Nephron (organoid): Measurements from ENCODE around the gene ZBTB48.

Experiments used
- H3K27ac Mint-ChIP-seq, 3 experiments: 2 replicates each; pipeline ENCODE4 v1.8.0; 2020; ENCODE audit warnings: mixed read lengths in 3 of 3, mild to moderate bottlenecking in 2 of 3, moderate library complexity in 1 of 3
- H3K27me3 Mint-ChIP-seq: 2 replicates; pipeline ENCODE4 v1.8.0; 2021; ENCODE audit warnings: low read depth, mild to moderate bottlenecking, moderate library complexity, mixed read lengths
- H3K36me3 Mint-ChIP-seq: 2 replicates; pipeline ENCODE4 v1.8.0; 2020; ENCODE audit warnings: low read depth, mixed read lengths
- H3K4me1 Mint-ChIP-seq: 2 replicates; pipeline ENCODE4 v1.8.0; 2020; ENCODE audit warnings: mixed read lengths
- H3K4me3 Mint-ChIP-seq, 3 experiments: 2 replicates each; pipeline ENCODE4 v1.8.0; 2020; ENCODE audit warnings: mild to moderate bottlenecking in 3 of 3, mixed read lengths in 3 of 3, moderate library complexity in 2 of 3
- H3K9me3 Mint-ChIP-seq: 2 replicates; pipeline ENCODE4 v1.8.0; 2020; ENCODE audit warnings: mixed read lengths
- TF ChIP-seq, protein P1 (sequence below), 3 experiments: fragments of 200-600 bp; sonication (generic); IDR thresholded peaks; one replicate each; pipeline ENCODE4 v1.5.0; 2021; ENCODE audit warnings: antibody characterized with exemption in 3 of 3; ENCODE audit not compliant: unreplicated experiment in 3 of 3

ZBTB48 gene

DNA sequence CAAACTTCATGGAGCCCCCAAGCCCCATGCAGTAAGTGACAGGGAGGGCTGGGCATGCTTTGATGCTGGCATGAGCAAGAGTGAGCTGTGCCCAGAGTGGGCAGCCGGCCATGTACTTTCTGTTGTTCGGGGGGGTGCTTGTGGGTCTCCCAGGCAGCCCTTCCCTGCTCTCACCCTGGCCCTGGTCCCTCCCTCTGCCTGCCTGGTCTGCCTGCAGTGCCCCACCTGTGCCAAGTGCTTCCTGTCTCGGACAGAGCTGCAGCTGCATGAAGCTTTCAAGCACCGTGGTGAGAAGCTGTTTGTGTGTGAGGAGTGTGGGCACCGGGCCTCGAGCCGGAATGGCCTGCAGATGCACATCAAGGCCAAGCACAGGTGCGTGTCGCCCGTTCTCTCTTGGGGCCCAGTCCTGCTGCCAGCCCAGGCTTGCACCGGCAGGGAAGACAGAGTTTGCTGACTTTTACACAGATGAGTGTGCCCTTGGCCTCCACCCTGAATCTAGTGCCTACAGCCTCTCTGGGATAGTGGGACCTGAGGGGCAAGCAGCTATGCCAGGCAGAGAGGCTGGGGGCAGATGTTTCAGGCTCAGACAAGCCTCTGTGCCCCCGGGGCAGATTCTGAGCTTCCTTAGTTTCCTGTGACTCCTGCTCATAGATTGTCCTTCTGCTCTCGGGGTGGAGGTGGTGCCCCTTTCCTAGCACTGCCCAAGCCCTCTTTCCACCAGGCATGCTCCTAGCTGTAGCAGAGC, 7.6 kb downstream of the ZBTB48 start:
- H3K27ac Mint-ChIP-seq, result no peak overlapping the region
- H3K9me3 Mint-ChIP-seq, result no peaks in the 10 kb centered on the region
- TF ChIP-seq, protein P1, sequence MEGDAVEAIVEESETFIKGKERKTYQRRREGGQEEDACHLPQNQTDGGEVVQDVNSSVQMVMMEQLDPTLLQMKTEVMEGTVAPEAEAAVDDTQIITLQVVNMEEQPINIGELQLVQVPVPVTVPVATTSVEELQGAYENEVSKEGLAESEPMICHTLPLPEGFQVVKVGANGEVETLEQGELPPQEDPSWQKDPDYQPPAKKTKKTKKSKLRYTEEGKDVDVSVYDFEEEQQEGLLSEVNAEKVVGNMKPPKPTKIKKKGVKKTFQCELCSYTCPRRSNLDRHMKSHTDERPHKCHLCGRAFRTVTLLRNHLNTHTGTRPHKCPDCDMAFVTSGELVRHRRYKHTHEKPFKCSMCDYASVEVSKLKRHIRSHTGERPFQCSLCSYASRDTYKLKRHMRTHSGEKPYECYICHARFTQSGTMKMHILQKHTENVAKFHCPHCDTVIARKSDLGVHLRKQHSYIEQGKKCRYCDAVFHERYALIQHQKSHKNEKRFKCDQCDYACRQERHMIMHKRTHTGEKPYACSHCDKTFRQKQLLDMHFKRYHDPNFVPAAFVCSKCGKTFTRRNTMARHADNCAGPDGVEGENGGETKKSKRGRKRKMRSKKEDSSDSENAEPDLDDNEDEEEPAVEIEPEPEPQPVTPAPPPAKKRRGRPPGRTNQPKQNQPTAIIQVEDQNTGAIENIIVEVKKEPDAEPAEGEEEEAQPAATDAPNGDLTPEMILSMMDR (IDR thresholded peaks at IDR 0.05; ENCODE audit: unreplicated experiment in 3 of 3), result no peak
- no peaks in the 10 kb centered on the region for H3K27me3 Mint-ChIP-seq
- H3K36me3 Mint-ChIP-seq, result peaks cover 4% of the 10 kb centered on the region
- peaks cover 2% of the 10 kb centered on the region for H3K4me1 Mint-ChIP-seq
- no peak overlapping the region for H3K4me3 Mint-ChIP-seq

DNA sequence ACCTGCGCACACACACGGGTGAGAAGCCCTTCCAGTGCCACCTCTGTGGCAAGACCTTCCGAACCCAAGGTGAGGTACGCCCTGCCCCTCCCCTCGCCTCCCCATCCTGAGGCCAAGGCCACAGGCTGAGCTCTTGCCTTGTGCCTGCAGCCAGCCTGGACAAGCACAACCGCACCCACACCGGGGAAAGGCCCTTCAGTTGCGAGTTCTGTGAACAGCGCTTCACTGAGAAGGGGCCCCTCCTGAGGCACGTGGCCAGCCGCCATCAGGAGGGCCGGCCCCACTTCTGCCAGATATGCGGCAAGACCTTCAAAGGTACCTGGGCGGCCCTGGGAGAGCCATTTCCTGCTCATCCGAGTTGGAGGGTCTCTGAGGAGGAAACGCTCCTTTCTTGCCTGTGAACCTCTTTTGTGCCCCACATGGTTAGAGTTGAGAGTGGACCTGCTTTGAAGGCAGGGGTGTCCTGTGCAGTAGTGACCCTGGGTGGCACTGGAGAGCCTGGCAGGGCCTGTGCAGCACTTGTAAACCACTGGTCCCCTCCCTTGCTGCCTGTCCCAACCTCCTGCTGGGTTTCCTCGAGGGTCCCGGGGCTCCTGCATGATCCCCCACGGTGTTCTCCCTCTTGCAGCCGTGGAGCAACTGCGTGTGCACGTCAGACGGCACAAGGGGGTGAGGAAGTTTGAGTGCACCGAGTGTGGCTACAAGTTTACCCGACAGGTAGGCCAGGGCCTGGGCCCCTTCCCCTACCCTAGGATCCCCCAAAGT, 8.5 kb downstream of the ZBTB48 start:
- Mint-ChIP-seq H3K36me3 (peaks cover 4% of the 10 kb centered on the region), H3K4me3 (no peak overlapping the region), H3K27me3 (no peaks in the 10 kb centered on the region), H3K9me3 (no peaks in the 10 kb centered on the region), H3K27ac (no peak overlapping the region), H3K4me1 (no peaks in the 10 kb centered on the region)
- TF ChIP-seq, protein P1 (IDR thresholded peaks at IDR 0.05; ENCODE audit: unreplicated experiment in 3 of 3), result no peak

DNA sequence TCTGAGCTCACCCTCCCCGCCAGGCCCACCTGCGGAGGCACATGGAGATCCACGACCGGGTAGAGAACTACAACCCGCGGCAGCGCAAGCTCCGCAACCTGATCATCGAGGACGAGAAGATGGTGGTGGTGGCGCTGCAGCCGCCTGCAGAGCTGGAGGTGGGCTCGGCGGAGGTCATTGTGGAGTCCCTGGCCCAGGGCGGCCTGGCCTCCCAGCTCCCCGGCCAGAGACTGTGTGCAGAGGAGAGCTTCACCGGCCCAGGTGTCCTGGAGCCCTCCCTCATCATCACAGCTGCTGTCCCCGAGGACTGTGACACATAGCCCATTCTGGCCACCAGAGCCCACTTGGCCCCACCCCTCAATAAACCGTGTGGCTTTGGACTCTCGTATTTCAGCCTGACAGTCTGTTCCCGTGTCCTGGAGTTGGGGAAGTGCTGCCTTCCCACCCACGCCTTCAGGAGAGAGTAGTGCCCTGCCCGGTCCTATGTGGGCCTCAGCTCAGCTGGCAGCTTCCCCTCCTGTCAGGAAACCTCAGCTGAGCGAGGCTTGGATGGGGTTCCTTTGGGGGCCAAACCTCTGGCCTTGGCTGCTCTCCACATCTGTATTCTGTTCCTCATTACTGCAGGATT, 9.2 kb downstream of the ZBTB48 start:
- H3K9me3 Mint-ChIP-seq, result no peaks in the 10 kb centered on the region
- no peak overlapping the region for H3K27ac Mint-ChIP-seq
- TF ChIP-seq, protein P1 (IDR thresholded peaks at IDR 0.05; ENCODE audit: unreplicated experiment in 3 of 3), result no peak
- H3K27me3 Mint-ChIP-seq, result no peaks in the 10 kb centered on the region
- H3K4me3 Mint-ChIP-seq, result no peak overlapping the region
- no peaks in the 10 kb centered on the region for H3K4me1 Mint-ChIP-seq
- peaks cover 6% of the 10 kb centered on the region for H3K36me3 Mint-ChIP-seq

DNA sequence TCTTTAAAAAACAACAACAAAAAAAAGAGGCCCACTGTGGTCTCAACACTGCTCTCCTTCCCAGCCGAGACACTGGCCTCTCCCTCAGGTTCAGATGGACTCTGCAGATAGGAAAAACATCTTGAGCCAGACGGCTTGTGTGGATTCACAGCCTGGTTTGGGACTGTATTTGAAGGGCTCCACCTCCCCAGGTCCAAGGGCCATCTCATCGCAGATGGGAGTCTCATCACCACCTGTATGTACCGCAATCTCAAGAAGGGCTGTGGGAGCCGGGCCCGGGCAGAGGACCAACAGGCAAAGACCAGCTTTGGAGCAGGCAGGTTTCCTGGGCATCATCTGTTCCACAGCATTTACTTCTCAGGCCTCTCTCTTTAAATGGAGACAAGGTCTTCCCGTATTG, 10.3 kb downstream of the ZBTB48 start:
- no peak overlapping the region for H3K4me3 Mint-ChIP-seq

DNA sequence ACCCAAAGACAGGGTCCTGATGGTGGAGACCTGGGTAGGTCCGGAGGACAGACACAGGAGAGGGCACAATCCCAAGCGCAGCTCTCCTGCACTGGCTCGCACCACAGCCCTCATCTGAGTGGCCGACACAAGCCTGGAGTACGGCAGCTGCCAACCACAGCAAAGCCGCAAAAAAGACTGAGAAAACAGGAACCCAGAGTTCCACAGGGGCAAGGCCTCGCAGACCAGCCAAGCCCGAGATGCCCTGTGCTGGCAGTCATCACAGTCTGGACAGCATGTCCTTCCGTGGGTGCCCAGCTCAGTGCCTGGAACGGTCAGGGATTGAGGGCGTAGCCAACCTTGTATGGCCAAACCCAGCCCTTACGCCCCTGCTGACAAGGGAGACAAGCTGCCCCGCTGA, 11.4 kb downstream of the ZBTB48 start:
- TF ChIP-seq, protein P1 (IDR thresholded peaks at IDR 0.05; ENCODE audit: unreplicated experiment in 3 of 3), result no peak
- no peak overlapping the region for H3K27ac Mint-ChIP-seq
- no peaks in the 10 kb centered on the region for H3K27me3 Mint-ChIP-seq
- no peak overlapping the region for H3K4me3 Mint-ChIP-seq
- peaks cover 19% of the 10 kb centered on the region for H3K36me3 Mint-ChIP-seq
- no peaks in the 10 kb centered on the region for H3K9me3 Mint-ChIP-seq
- H3K4me1 Mint-ChIP-seq, result peaks cover 6% of the 10 kb centered on the region

More for the DNA sequence above, 10.3 kb downstream of the ZBTB48 start:
- Mint-ChIP-seq H3K27me3 (no peaks in the 10 kb centered on the region), H3K4me1 (no peaks in the 10 kb centered on the region), H3K9me3 (no peaks in the 10 kb centered on the region), H3K36me3 (peaks cover 7% of the 10 kb centered on the region), H3K27ac (no peak overlapping the region)
- TF ChIP-seq, protein P1 (IDR thresholded peaks at IDR 0.05; ENCODE audit: unreplicated experiment in 3 of 3), result no peak
